ENCODE data around the gene FBXW11. TPM values are rescaled to one million over a fixed set of nuclear protein-coding genes. Genes with fewer than 3 reads are reported as not detected.
"Not testable (repeated sequence)": the region's sequence is repeated elsewhere in the genome, so short reads cannot be mapped to it uniquely, and the experiment has no call there.

The FBXW11 gene
- polyA plus RNA-seq, 1 experiment, result 77.1 TPM

- ChIA-PET POLR2A (no interaction called here), CTCF (no interaction called here)
- DNase-seq (ENCODE audit: low read depth, low spot score), result no peak
- Histone ChIP-seq H3K4me3 (ENCODE audit: low read depth, low read length) (no peak overlapping the region), H3K27ac (ENCODE audit: low read depth, low read length) (no peak overlapping the region), H3K9me3 (ENCODE audit: control insufficient read depth, insufficient read depth, low read length) (peaks cover 8% of the 10 kb centered on the region; the same call in 1 of the 2 replicates), H3K27me3 (ENCODE audit: control insufficient read depth, insufficient read depth, low read length) (peaks cover 10% of the 10 kb centered on the region)
- no peak for TF ChIP-seq CTCF (IDR thresholded peaks at IDR 0.05; ENCODE audit: low read depth, low read length)
These were observed 25.5 kb upstream of the FBXW11 start for GRCh38 chr5:172031894-172032461.

- CTCF ChIA-PET, result no interaction called here
- Histone ChIP-seq H3K27ac (ENCODE audit: low read depth, low read length) (no peak overlapping the region), H3K4me3 (ENCODE audit: low read depth, low read length) (no peak overlapping the region), H3K9me3 (ENCODE audit: control insufficient read depth, insufficient read depth, low read length) (peaks cover 8% of the 10 kb centered on the region; the same call in 1 of the 2 replicates), H3K27me3 (ENCODE audit: control insufficient read depth, insufficient read depth, low read length) (peaks cover 10% of the 10 kb centered on the region)
- no peak for TF ChIP-seq CTCF (IDR thresholded peaks at IDR 0.05; ENCODE audit: low read depth, low read length)
- POLR2A ChIA-PET, result no interaction called here
- DNase-seq (ENCODE audit: low read depth, low spot score), result no peak
These were observed 23.4 kb upstream of the FBXW11 start for GRCh38 chr5:172029876-172030275.

- H3K27me3 ChIP-seq (ENCODE audit: control insufficient read depth, insufficient read depth, low read length), result peaks cover 6% of the 10 kb centered on the region
- no peak overlapping the region for H3K27ac ChIP-seq (ENCODE audit: low read depth, low read length)
- ChIA-PET POLR2A (interaction anchor here (0.6 kb wide), 1 partner anchor 28 kb away, joined by 3 read pairs; no protein-coding TSS in a partner anchor), CTCF (interaction anchor here (0.7 to 0.9 kb wide), 2 partner anchors 13 to 870 kb away, joined by 3 to 7 read pairs; no protein-coding TSS in a partner anchor)
- no peak for DNase-seq (ENCODE audit: low read depth, low spot score)
- no peak overlapping the region for H3K4me3 ChIP-seq (ENCODE audit: low read depth, low read length)
- H3K9me3 ChIP-seq (ENCODE audit: control insufficient read depth, insufficient read depth, low read length), result peaks cover 8% of the 10 kb centered on the region; the same call in 1 of the 2 replicates
- no peak for TF ChIP-seq CTCF (IDR thresholded peaks at IDR 0.05; ENCODE audit: low read depth, low read length)
These were observed 21.7 kb upstream of the FBXW11 start for GRCh38 chr5:172028167-172028566.

- POLR2A ChIA-PET, result not testable (repeated sequence)
These were observed 13.8 kb upstream of the FBXW11 start for GRCh38 chr5:172020110-172020786.

GRCh38 chr5:172015346-172015745 lies 8.9 kb upstream of the FBXW11 start:
- Histone ChIP-seq H3K9me3 (ENCODE audit: control insufficient read depth, insufficient read depth, low read length) (no peaks in the 10 kb centered on the region), H3K27ac (ENCODE audit: low read depth, low read length) (no peak overlapping the region), H3K4me3 (ENCODE audit: low read depth, low read length) (no peak overlapping the region), H3K27me3 (ENCODE audit: control insufficient read depth, insufficient read depth, low read length) (no peaks in the 10 kb centered on the region)
- no peak for TF ChIP-seq CTCF (IDR thresholded peaks at IDR 0.05; ENCODE audit: low read depth, low read length)
- ChIA-PET CTCF (no interaction called here), POLR2A (no interaction called here)
- DNase-seq (ENCODE audit: low read depth, low spot score), result no peak

More at GRCh38 chr5:172020110-172020786, 13.8 kb upstream of the FBXW11 start:
- CTCF ChIA-PET; DNase-seq (ENCODE audit: low read depth, low spot score); H3K9me3 ChIP-seq (ENCODE audit: control insufficient read depth, insufficient read depth, low read length); H3K4me3 ChIP-seq (ENCODE audit: low read depth, low read length); H3K27me3 ChIP-seq (ENCODE audit: control insufficient read depth, insufficient read depth, low read length); H3K27ac ChIP-seq (ENCODE audit: low read depth, low read length): not testable (repeated sequence)

All from AG04450 (cell line).